Mammary epithelial cell (primary cell): ENCODE data around the gene RASSF1.

Experiments
- CTCF ChIP-seq, 2 donors: IDR thresholded peaks in 1 of 2; conservative IDR thresholded peaks in 1 of 2; 2 replicates each; pipeline ENCODE4 v1.5.1; 2011 to 2012; ENCODE audit warnings: inconsistent platforms in 2 of 2, low read length in 2 of 2, mild to moderate bottlenecking in 2 of 2, control low read depth in 1 of 2, low read depth in 1 of 2; ENCODE audit not compliant: insufficient read depth in 1 of 2; ENCODE audit errors: extremely low read depth in 1 of 2
- EZH2 ChIP-seq: IDR thresholded peaks from 2 replicates; pipeline ENCODE4 v1.6.1; 2012; ENCODE audit warnings: low read length, inconsistent platforms, borderline replicate concordance

- TF ChIP-seq CTCF (conservative IDR thresholded peaks at IDR 0.05 in 1 of 2, IDR thresholded peaks at IDR 0.05 in 1 of 2; ENCODE audit: extremely low read depth in 1 of 2, insufficient read depth in 1 of 2, low read depth in 1 of 2, low read length in 2 of 2) (no peak), EZH2 (no peak)
Observed at GRCh38 chr3:50299929-50300680, 40.5 kb downstream of the RASSF1 start.
